H1 (cell line): ENCODE measurements around the gene SF3A2. TPM values are rescaled to one million over a fixed set of nuclear protein-coding genes. Genes with fewer than 3 reads are reported as not detected.

Experiments used
- CTCF ChIA-PET: fragments of 300-600 bp; sonication (Branson Sonifier 250); formaldehyde crosslinking; loops from one replicate; lab custom pipeline; 2021; ENCODE audit not compliant: partially characterized antibody; lab: Charles Lee
- POLR2A ChIA-PET: fragments of 300-600 bp; sonication (Branson Sonifier 250); formaldehyde crosslinking; loops from one replicate; lab custom pipeline; 2021; ENCODE audit warnings: inconsistent platforms; ENCODE audit not compliant: partially characterized antibody; lab: Charles Lee
- DNase-seq, 2 experiments: peaks; one replicate each; pipeline versions ENCODE4 v3.0.0 to v3.0.0-alpha.2; 2010 to 2022; ENCODE audit warnings: low spot score in 2 of 2, low read depth in 1 of 2, mixed read lengths in 1 of 2
- FAIRE-seq: peaks from 2 replicates; lab custom pipeline; 2011; peaks lifted over from hg19 to GRCh38; lab: Jason Lieb, UNC
- H2AFZ ChIP-seq: 2 replicates; pipeline ENCODE4 v1.8.1; 2012; ENCODE audit warnings: low read length, inconsistent platforms
- H2AK5ac ChIP-seq: 2 replicates; pipeline ENCODE4 v1.6.1; 2013; ENCODE audit warnings: low read depth, low read length
- H2BK120ac ChIP-seq: replicated peaks from 2 replicates; pipeline ENCODE3; 2013; ENCODE audit warnings: low read depth, low read length, inconsistent platforms
- H2BK12ac ChIP-seq: 2 replicates; pipeline ENCODE4 v1.6.1; 2013; ENCODE audit warnings: low read depth, low read length
- H2BK15ac ChIP-seq: 2 replicates; pipeline ENCODE4 v1.6.1; 2013; ENCODE audit warnings: low read length
- H2BK20ac ChIP-seq: 2 replicates; pipeline ENCODE4 v1.6.1; 2013; ENCODE audit warnings: low read length
- H2BK5ac ChIP-seq: 2 replicates; pipeline ENCODE4 v1.6.1; 2013; ENCODE audit warnings: low read depth, low read length
- H3K14ac ChIP-seq: 2 replicates; pipeline ENCODE4 v1.6.1; 2013; ENCODE audit warnings: inconsistent platforms; ENCODE audit not compliant: insufficient read length
- H3K18ac ChIP-seq: 2 replicates; pipeline ENCODE4 v1.6.1; 2013; ENCODE audit warnings: low read length; ENCODE audit errors: extremely low read depth
- H3K23ac ChIP-seq: 2 replicates; pipeline ENCODE4 v1.6.1; 2013; ENCODE audit warnings: inconsistent platforms; ENCODE audit not compliant: insufficient read length
- H3K23me2 ChIP-seq: 2 replicates; pipeline ENCODE4 v1.6.1; 2013; ENCODE audit warnings: low read depth, low read length
- H3K27ac ChIP-seq: 2 replicates; pipeline ENCODE4 v1.6.1; 2011; ENCODE audit warnings: low read depth, low read length, inconsistent platforms
- H3K27me3 ChIP-seq, 4 experiments: replicated peaks in 1 of 4; 1 replicate in 1 of 4; 2 replicates in 3 of 4; pipeline versions ENCODE4 v1.6.1 to v1.8.1; 2011 to 2013; ENCODE audit warnings: low read length in 3 of 4, mild to moderate bottlenecking in 3 of 4, inconsistent platforms in 2 of 4, mixed read lengths in 2 of 4, moderate library complexity in 1 of 4; ENCODE audit not compliant: control insufficient read depth in 3 of 4, insufficient read depth in 3 of 4; ENCODE audit errors: extremely low read depth in 1 of 4
- H3K36me3 ChIP-seq, 4 experiments: 2 replicates each; pipeline versions ENCODE4 v1.6.1 to v1.8.1; 2011 to 2013; ENCODE audit warnings: mild to moderate bottlenecking in 4 of 4, low read length in 3 of 4, moderate library complexity in 2 of 4, control low read depth in 1 of 4, inconsistent platforms in 1 of 4; ENCODE audit not compliant: insufficient read depth in 4 of 4, control insufficient read depth in 2 of 4
- H3K4ac ChIP-seq: replicated peaks from 2 replicates; pipeline ENCODE3; 2013; ENCODE audit warnings: low read length, low read depth, mixed read lengths, inconsistent platforms; ENCODE audit not compliant: insufficient read length
- H3K4me1 ChIP-seq, 4 experiments: replicated peaks in 1 of 4; 1 replicate in 1 of 4; 2 replicates in 3 of 4; pipeline versions ENCODE4 v1.6.1 to v1.8.1; 2011 to 2013; ENCODE audit warnings: low read length in 3 of 4, inconsistent platforms in 2 of 4, mixed read lengths in 1 of 4; ENCODE audit not compliant: insufficient read depth in 4 of 4, control insufficient read depth in 3 of 4
- H3K4me2 ChIP-seq, 2 experiments: 2 replicates each; pipeline versions ENCODE4 v1.6.1 to v1.8.1; 2011 to 2013; ENCODE audit warnings: low read depth in 2 of 2, low read length in 2 of 2, control low read depth in 1 of 2, inconsistent platforms in 1 of 2, mild to moderate bottlenecking in 1 of 2; ENCODE audit not compliant: insufficient read depth in 1 of 2
- H3K4me3 ChIP-seq, 4 experiments: fragments of 200-600, 300-600 bp in 1 of 4; sonication (generic), shearing (Covaris generic), sonication (Bioruptor Twin) in 1 of 4; 2 replicates each; pipeline versions ENCODE4 v1.5.1 to v1.8.1; 2011 to 2016; ENCODE audit warnings: low read length in 4 of 4, low read depth in 3 of 4, control low read depth in 2 of 4, inconsistent platforms in 2 of 4, mild to moderate bottlenecking in 2 of 4, mixed read lengths in 1 of 4, moderate library complexity in 1 of 4; ENCODE audit not compliant: insufficient read depth in 2 of 4; ENCODE audit errors: extremely low read depth in 1 of 4
- H3K56ac ChIP-seq: replicated peaks from 2 replicates; pipeline ENCODE3; 2013; ENCODE audit warnings: low read depth, mild to moderate bottlenecking, mixed read lengths, low read length, inconsistent platforms; ENCODE audit not compliant: insufficient read length
- H3K79me1 ChIP-seq: 2 replicates; pipeline ENCODE4 v1.6.1; 2013; ENCODE audit warnings: low read depth, low read length, control low read depth
- H3K79me2 ChIP-seq, 2 experiments: 2 replicates each; pipeline versions ENCODE4 v1.6.1 to v1.8.1; 2012 to 2013; ENCODE audit warnings: low read length in 2 of 2, mild to moderate bottlenecking in 2 of 2, inconsistent platforms in 1 of 2; ENCODE audit not compliant: insufficient read depth in 2 of 2, control insufficient read depth in 1 of 2
- H3K9ac ChIP-seq, 4 experiments: replicated peaks in 1 of 4; 1 replicate in 1 of 4; 2 replicates in 3 of 4; pipeline versions ENCODE4 v1.6.1 to v1.8.1; 2011 to 2013; ENCODE audit warnings: low read depth in 3 of 4, low read length in 3 of 4, control low read depth in 2 of 4, mild to moderate bottlenecking in 2 of 4, moderate library complexity in 2 of 4, inconsistent platforms in 1 of 4; ENCODE audit errors: extremely low read depth in 1 of 4
- H3K9me3 ChIP-seq, 2 experiments: 2 replicates each; pipeline versions ENCODE4 v1.6.1 to v1.8.1; 2012 to 2013; ENCODE audit warnings: mild to moderate bottlenecking in 2 of 2, moderate library complexity in 2 of 2, control low read depth in 1 of 2, inconsistent platforms in 1 of 2, low read depth in 1 of 2, low read length in 1 of 2, mixed read lengths in 1 of 2; ENCODE audit not compliant: insufficient read depth in 2 of 2
- H4K20me1 ChIP-seq, 2 experiments: replicated peaks in 1 of 2; 2 replicates each; pipeline versions ENCODE3 to v1.8.1; 2011 to 2013; ENCODE audit warnings: inconsistent platforms in 2 of 2, low read length in 2 of 2, mild to moderate bottlenecking in 1 of 2; ENCODE audit not compliant: insufficient read depth in 2 of 2, control insufficient read depth in 1 of 2
- H4K5ac ChIP-seq: 2 replicates; pipeline ENCODE4 v1.6.1; 2013; ENCODE audit warnings: low read length, low read depth, mixed read lengths, inconsistent platforms; ENCODE audit not compliant: insufficient read length
- H4K8ac ChIP-seq: 2 replicates; pipeline ENCODE4 v1.8.0; 2013; ENCODE audit warnings: mild to moderate bottlenecking, moderate library complexity, low read length, inconsistent platforms; ENCODE audit not compliant: insufficient read depth; ENCODE audit errors: extremely low read depth
- H4K91ac ChIP-seq: replicated peaks from 2 replicates; pipeline ENCODE3; 2013; ENCODE audit warnings: low read length, mixed read lengths, inconsistent platforms; ENCODE audit not compliant: insufficient read length
- POLR2AphosphoS5 ChIP-seq: IDR thresholded peaks from 2 replicates; pipeline ENCODE4 v1.6.1; 2011; ENCODE audit warnings: low read depth, low read length
- WGBS, 2 experiments: shearing (Covaris generic) in 1 of 2; methylation state at CpG; one replicate each; pipeline versions ENCODE4 v1.1.6 to v1.1.7; 2013 to 2015; ENCODE audit warnings: low lambda C conversion rate in 2 of 2, mixed read lengths in 2 of 2, inconsistent platforms in 1 of 2, low coverage in 1 of 2, missing lambda C conversion rate in 1 of 2; ENCODE audit not compliant: insufficient replicate concordance in 2 of 2, insufficient coverage in 1 of 2, insufficient read length in 1 of 2; ENCODE audit errors: extremely low coverage in 1 of 2, missing lambda C conversion rate in 1 of 2; 5-methylcytosine and 5-hydroxymethylcytosine counted together
- polyA plus RNA-seq, 7 experiments: library from polyadenylated mRNA; depleted of rRNA in 3 of 7; stranded (reverse) in 5 of 7; unstranded in 2 of 7; fragments of >200 nt in 5 of 7; fragments of 200-250 nt in 2 of 7; gene quantifications; 1 replicate in 5 of 7; 2 replicates in 1 of 7; 4 replicates in 1 of 7; pipeline versions ENCODE4 v1.2.1 to v1.2.3, GENCODE V29; 2011 to 2013; ENCODE audit warnings: missing spikeins in 2 of 7, mixed read lengths in 2 of 7
- total RNA-seq: library from RNA; stranded (reverse); fragmentation: NEBNext Ultra II Directional; extraction: Animal tissue kit (Norgen Biotek cat#: 25700); gene quantifications from 2 replicates; pipeline ENCODE4 v1.2.1, GENCODE V29; 2021

Gene SF3A2
- total and polyA plus RNA-seq, 2 of the 8 experiments (the other 6 are each of a cell fraction or from before 2014, with no cell fraction given), result 15.3 to 146 TPM

DNA sequence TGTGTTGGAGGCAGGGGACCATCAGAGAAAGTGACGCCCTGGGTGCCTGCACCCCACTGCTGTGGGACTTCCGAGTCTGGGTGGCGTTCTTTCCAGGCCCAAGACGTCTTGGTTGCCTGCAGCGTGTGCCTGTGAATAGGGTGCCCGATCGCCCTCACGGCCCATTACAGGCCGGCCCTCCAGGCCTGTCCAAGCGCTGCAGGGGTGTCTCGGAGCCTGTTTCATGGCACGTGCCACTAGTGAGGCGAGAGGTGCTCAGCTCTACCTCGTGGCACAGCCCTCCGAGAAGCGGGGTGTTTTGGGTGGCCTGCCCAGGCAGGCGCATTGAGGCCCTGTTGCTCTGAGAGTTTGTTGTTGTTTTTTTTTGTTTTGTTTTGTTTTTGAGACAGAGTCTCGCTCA lies 42.8 kb upstream of the SF3A2 start:
- POLR2A ChIA-PET, result no interaction called here
- H3K23me2 ChIP-seq, result no peaks in the 10 kb centered on the region

More for the DNA sequence above, 42.8 kb upstream of the SF3A2 start:
- no peak overlapping the region for H3K18ac ChIP-seq
- no peak overlapping the region for H3K56ac ChIP-seq
- peaks cover 13% of the 10 kb centered on the region; the same call in 1 of the 2 replicates for H3K79me1 ChIP-seq
- no peak overlapping the region for H3K9ac ChIP-seq
- H2AK5ac ChIP-seq, result no peak overlapping the region
- H2BK120ac ChIP-seq, result no peak overlapping the region
- H3K36me3 ChIP-seq, result peaks cover 4 to 24% (median 13%) of the 10 kb centered on the region in 4 experiments; a peak in 7 of 8 replicates
- WGBS, 2 experiments, result 95% methylated on average over 18 of the region's 18 CpGs; no CpG with 5 or more reads in 1 of the 2 experiments
- H4K8ac ChIP-seq, result no peak overlapping the region
- H3K14ac ChIP-seq, result no peak overlapping the region
- no peak overlapping the region for H2BK5ac ChIP-seq
- H3K4me2 ChIP-seq, result no peak overlapping the region
- no peak overlapping the region for H4K5ac ChIP-seq
- no peak overlapping the region for H2AFZ ChIP-seq
- FAIRE-seq (no peak), DNase-seq (no peak)
- H2BK15ac ChIP-seq, result no peak overlapping the region
- no peak overlapping the region for H2BK12ac ChIP-seq
- no peak overlapping the region for H3K4ac ChIP-seq
- no peak overlapping the region for H3K27ac ChIP-seq
- no peak for TF ChIP-seq POLR2AphosphoS5
- H3K4me3 ChIP-seq, result no peak overlapping the region
- no peaks in the 10 kb centered on the region for H3K4me1 ChIP-seq
- H3K79me2 ChIP-seq, result peaks cover 0 to 20% of the 10 kb centered on the region in 2 experiments; a peak in 2 of 4 replicates
- peaks cover 7 to 37% of the 10 kb centered on the region in 2 experiments for H4K20me1 ChIP-seq
- no peak overlapping the region for H4K91ac ChIP-seq
- CTCF ChIA-PET, result interaction anchor here (1.0 kb wide), 1 partner anchor 30 kb away, joined by 3 read pairs; no protein-coding TSS in a partner anchor
- H3K27me3 ChIP-seq, result no peaks in the 10 kb centered on the region
- no peaks in the 10 kb centered on the region for H3K9me3 ChIP-seq
- H3K23ac ChIP-seq, result no peak overlapping the region
- no peak overlapping the region for H2BK20ac ChIP-seq
